Embryonic facial prominence (tissue), 1 donor: ENCODE data around the gene SMARCD1.
"Not testable (repeated sequence)": the region's sequence is repeated elsewhere in the genome, so short reads cannot be mapped to it uniquely, and the experiment has no call there.

ENCODE experiments used
- DNase-seq: peaks from one replicate; pipeline ENCODE4 v3.0.0-alpha.2; 2016; ENCODE audit errors: extremely low spot score

Gene SMARCD1

GRCh38 chr12:50077099-50077498 is 8.0 kb upstream of the SMARCD1 start:
- no peak for DNase-seq

GRCh38 chr12:50078281-50078680 is 6.9 kb upstream of the SMARCD1 start:
- no peak for DNase-seq

- DNase-seq: no peak
These were observed 5.4 kb upstream of the SMARCD1 start for GRCh38 chr12:50079771-50080170.

- DNase-seq: no peak
These were observed 3.9 kb upstream of the SMARCD1 start for GRCh38 chr12:50081096-50081808.

GRCh38 chr12:50082644-50083043 is 2.5 kb upstream of the SMARCD1 start:
- no peak for DNase-seq

- DNase-seq: no peak
These were observed 1.8 kb upstream of the SMARCD1 start for GRCh38 chr12:50083301-50083700.

- not testable (repeated sequence) for DNase-seq
These were observed 750 bp upstream of the SMARCD1 start for GRCh38 chr12:50084409-50084774.

GRCh38 chr12:50085615-50086072 is 502 bp downstream of the SMARCD1 start:
- no peak for DNase-seq

- DNase-seq: no peak
These were observed 1.0 kb downstream of the SMARCD1 start for GRCh38 chr12:50086148-50086547.

- no peak for DNase-seq
These were observed 2.0 kb downstream of the SMARCD1 start for GRCh38 chr12:50087151-50087550.

GRCh38 chr12:50087995-50088394 is 2.9 kb downstream of the SMARCD1 start:
- no peak for DNase-seq

GRCh38 chr12:50088577-50089335 is 3.6 kb downstream of the SMARCD1 start:
- DNase-seq: no peak

- no peak for DNase-seq
These were observed 4.6 kb downstream of the SMARCD1 start for GRCh38 chr12:50089730-50090129.

- no peak for DNase-seq
These were observed 5.2 kb downstream of the SMARCD1 start for GRCh38 chr12:50090391-50090790.

GRCh38 chr12:50097952-50098351 is 12.8 kb downstream of the SMARCD1 start:
- no peak for DNase-seq

- no peak for DNase-seq
These were observed 14.3 kb downstream of the SMARCD1 start for GRCh38 chr12:50099302-50100008.

GRCh38 chr12:50100561-50100960 is 15.4 kb downstream of the SMARCD1 start:
- no peak for DNase-seq

GRCh38 chr12:50101663-50102062 is 16.5 kb downstream of the SMARCD1 start:
- DNase-seq: no peak

- DNase-seq: no peak
These were observed 17.0 kb downstream of the SMARCD1 start for GRCh38 chr12:50102131-50102531.

- no peak for DNase-seq
These were observed 17.6 kb downstream of the SMARCD1 start for GRCh38 chr12:50102646-50103309.

GRCh38 chr12:50103351-50103750 is 18.2 kb downstream of the SMARCD1 start:
- DNase-seq: no peak

- no peak for DNase-seq
These were observed 18.7 kb downstream of the SMARCD1 start, which contains the start of gene GPD1 for GRCh38 chr12:50103767-50104321. GPD1 (plus strand) TSS chr12:50104008; CDS start chr12:50104051, 43 bp downstream.
